Measurements from ENCODE around the gene IFNA16.
"Not testable (repeated sequence)": the region's sequence is repeated elsewhere in the genome, so short reads cannot be mapped to it uniquely, and the experiment has no call there.

Gene IFNA16

GRCh38 chr9:21213411-21214326 lies 3.4 kb downstream of the IFNA16 start:
- not testable (repeated sequence) for H3K36me3 ChIP-seq (replicated peaks; ENCODE audit: insufficient read depth, low read length); H3K9me3 ChIP-seq (replicated peaks; ENCODE audit: insufficient read depth, low read length); H3K4me3 ChIP-seq (ENCODE audit: low read length); H3K9ac ChIP-seq (ENCODE audit: low read length); H3K27me3 ChIP-seq (replicated peaks; ENCODE audit: insufficient read depth, low read length); H3F3A ChIP-seq (ENCODE audit: insufficient read depth, low read length); H3K4me1 ChIP-seq (ENCODE audit: low read length); H3K79me2 ChIP-seq (ENCODE audit: low read length); DNase-seq; H3K9me2 ChIP-seq (replicated peaks; ENCODE audit: insufficient read depth, low read length); H3K4me2 ChIP-seq (ENCODE audit: low read depth, low read length); H3K27ac ChIP-seq (ENCODE audit: low read length); H4K20me1 ChIP-seq (ENCODE audit: insufficient read depth, low read length); H2AFZ ChIP-seq (ENCODE audit: low read length)
- peak; percentile 44 for TF ChIP-seq CTCF (IDR thresholded peaks at IDR 0.05; ENCODE audit: low read length)

- not testable (repeated sequence) for H4K20me1 ChIP-seq (ENCODE audit: insufficient read depth, low read length); H3K9me3 ChIP-seq (replicated peaks; ENCODE audit: insufficient read depth, low read length); H3F3A ChIP-seq (ENCODE audit: insufficient read depth, low read length); DNase-seq; H3K9me2 ChIP-seq (replicated peaks; ENCODE audit: insufficient read depth, low read length); H3K4me2 ChIP-seq (ENCODE audit: low read depth, low read length); H3K27ac ChIP-seq (ENCODE audit: low read length); H3K79me2 ChIP-seq (ENCODE audit: low read length); H2AFZ ChIP-seq (ENCODE audit: low read length); H3K4me1 ChIP-seq (ENCODE audit: low read length); H3K36me3 ChIP-seq (replicated peaks; ENCODE audit: insufficient read depth, low read length); H3K4me3 ChIP-seq (ENCODE audit: low read length); H3K27me3 ChIP-seq (replicated peaks; ENCODE audit: insufficient read depth, low read length); H3K9ac ChIP-seq (ENCODE audit: low read length)
Observed at GRCh38 chr9:21212160-21212559, 5.0 kb downstream of the IFNA16 start.

GRCh38 chr9:21210782-21211181 lies 6.3 kb downstream of the IFNA16 start:
- H3K4me3 ChIP-seq (ENCODE audit: low read length); H3K4me1 ChIP-seq (ENCODE audit: low read length); H3K9me2 ChIP-seq (replicated peaks; ENCODE audit: insufficient read depth, low read length): not testable (repeated sequence)

GRCh38 chr9:21210311-21210710 lies 6.8 kb downstream of the IFNA16 start:
- Histone ChIP-seq H3K9ac (ENCODE audit: low read length) (no peak overlapping the region), H3K9me2 (replicated peaks; ENCODE audit: insufficient read depth, low read length) (no peaks in the 10 kb centered on the region), H3K4me2 (ENCODE audit: low read depth, low read length) (no peak overlapping the region), H2AFZ (ENCODE audit: low read length) (no peak overlapping the region), H3K4me1 (ENCODE audit: low read length) (no peaks in the 10 kb centered on the region), H3K27ac (ENCODE audit: low read length) (no peak overlapping the region), H3K79me2 (ENCODE audit: low read length) (no peaks in the 10 kb centered on the region), H3F3A (ENCODE audit: insufficient read depth, low read length) (no peaks in the 10 kb centered on the region), H4K20me1 (ENCODE audit: insufficient read depth, low read length) (no peaks in the 10 kb centered on the region), H3K27me3 (replicated peaks; ENCODE audit: insufficient read depth, low read length) (no peaks in the 10 kb centered on the region), H3K36me3 (replicated peaks; ENCODE audit: insufficient read depth, low read length) (no peaks in the 10 kb centered on the region), H3K4me3 (ENCODE audit: low read length) (no peak overlapping the region), H3K9me3 (replicated peaks; ENCODE audit: insufficient read depth, low read length) (no peaks in the 10 kb centered on the region)
- TF ChIP-seq EZH2 (optimal IDR thresholded peaks at IDR 0.05; ENCODE audit: low read depth, low read length) (no peak), EZH2phosphoT487 (IDR thresholded peaks at IDR 0.05; ENCODE audit: low read length) (no peak), CTCF (IDR thresholded peaks at IDR 0.05; ENCODE audit: low read length) (no peak)
- no peak for DNase-seq

More at GRCh38 chr9:21210782-21211181, 6.3 kb downstream of the IFNA16 start:
- H3K79me2 ChIP-seq (ENCODE audit: low read length); H3K9me3 ChIP-seq (replicated peaks; ENCODE audit: insufficient read depth, low read length); DNase-seq; H3K9ac ChIP-seq (ENCODE audit: low read length); H4K20me1 ChIP-seq (ENCODE audit: insufficient read depth, low read length); H3K36me3 ChIP-seq (replicated peaks; ENCODE audit: insufficient read depth, low read length); H3F3A ChIP-seq (ENCODE audit: insufficient read depth, low read length); H3K27me3 ChIP-seq (replicated peaks; ENCODE audit: insufficient read depth, low read length); H2AFZ ChIP-seq (ENCODE audit: low read length); H3K4me2 ChIP-seq (ENCODE audit: low read depth, low read length); H3K27ac ChIP-seq (ENCODE audit: low read length): not testable (repeated sequence)

- H3K4me2 ChIP-seq (ENCODE audit: low read depth, low read length); H3K4me3 ChIP-seq (ENCODE audit: low read length); H3K36me3 ChIP-seq (replicated peaks; ENCODE audit: insufficient read depth, low read length); H3K79me2 ChIP-seq (ENCODE audit: low read length); DNase-seq; H3K9ac ChIP-seq (ENCODE audit: low read length); H3K27ac ChIP-seq (ENCODE audit: low read length); H4K20me1 ChIP-seq (ENCODE audit: insufficient read depth, low read length); H3K27me3 ChIP-seq (replicated peaks; ENCODE audit: insufficient read depth, low read length); H2AFZ ChIP-seq (ENCODE audit: low read length); H3F3A ChIP-seq (ENCODE audit: insufficient read depth, low read length); H3K4me1 ChIP-seq (ENCODE audit: low read length); H3K9me2 ChIP-seq (replicated peaks; ENCODE audit: insufficient read depth, low read length); H3K9me3 ChIP-seq (replicated peaks; ENCODE audit: insufficient read depth, low read length): not testable (repeated sequence)
Observed at GRCh38 chr9:21207043-21207442, 10.1 kb downstream of the IFNA16 start, which contains the start of gene IFNA10. IFNA10 (minus strand) TSS chr9:21207143; CDS start chr9:21207097, 46 bp downstream.
